Renal cortex interstitium (tissue), 11 donors: Measurements from ENCODE around the gene KRTAP10-11. TPM values are rescaled to one million over a fixed set of nuclear protein-coding genes. Genes with fewer than 3 reads are reported as not detected.
"Not testable (repeated sequence)": the region's sequence is repeated elsewhere in the genome, so short reads cannot be mapped to it uniquely, and the experiment has no call there.

Source experiments
- DNase-seq, 11 donors: peaks; one replicate each; pipeline ENCODE4 v3.0.0-alpha.2; 2013; ENCODE audit warnings: low read depth in 9 of 11, low spot score in 4 of 11; ENCODE audit errors: extremely low read depth in 1 of 11
- polyA plus RNA-seq, 3 donors: library from polyadenylated mRNA; unstranded; fragments of 120-200 nt; gene quantifications; one replicate each; pipeline ENCODE4 v1.2.1, GENCODE V29; 2013; ENCODE audit not compliant: insufficient read length in 3 of 3

KRTAP10-11 gene
- polyA plus RNA-seq, 3 donors, result not detected

- no peak for DNase-seq
Observed at GRCh38 chr21:44613386-44614155, 32.6 kb upstream of the KRTAP10-11 start.

- DNase-seq, result no peak
Observed at GRCh38 chr21:44614161-44614631, 32.0 kb upstream of the KRTAP10-11 start.

GRCh38 chr21:44614961-44615391 lies 31.2 kb upstream of the KRTAP10-11 start:
- no peak for DNase-seq

- DNase-seq, result no peak
Observed at GRCh38 chr21:44615466-44615865, 30.7 kb upstream of the KRTAP10-11 start.

GRCh38 chr21:44615911-44616590 lies 30.2 kb upstream of the KRTAP10-11 start:
- DNase-seq, result no peak

- DNase-seq, result no peak
Observed at GRCh38 chr21:44616591-44616926, 29.7 kb upstream of the KRTAP10-11 start.

- no peak for DNase-seq
Observed at GRCh38 chr21:44617071-44617501, 29.1 kb upstream of the KRTAP10-11 start.

GRCh38 chr21:44618504-44618903 lies 27.7 kb upstream of the KRTAP10-11 start:
- DNase-seq, result no peak

- DNase-seq, result no peak
Observed at GRCh38 chr21:44618909-44619308, 27.3 kb upstream of the KRTAP10-11 start.

- DNase-seq, result no peak
Observed at GRCh38 chr21:44619886-44620285, 26.3 kb upstream of the KRTAP10-11 start.

- DNase-seq, result no peak
Observed at GRCh38 chr21:44623575-44623974, 22.6 kb upstream of the KRTAP10-11 start.

GRCh38 chr21:44625756-44626155 lies 20.5 kb upstream of the KRTAP10-11 start:
- DNase-seq, result no peak

GRCh38 chr21:44626262-44626661 lies 20.0 kb upstream of the KRTAP10-11 start:
- no peak for DNase-seq

GRCh38 chr21:44626673-44627143 lies 19.5 kb upstream of the KRTAP10-11 start, which contains the start of gene KRTAP10-9:
TSS of gene KRTAP10-9 (plus strand) at chr21:44627093. CDS start at chr21:44627172, 79 bp downstream.
- no peak for DNase-seq

GRCh38 chr21:44627181-44627822 lies 18.9 kb upstream of the KRTAP10-11 start:
- not testable (repeated sequence) for DNase-seq

GRCh38 chr21:44627831-44628233 lies 18.4 kb upstream of the KRTAP10-11 start:
- DNase-seq, result not testable (repeated sequence)

GRCh38 chr21:44628707-44629391 lies 17.4 kb upstream of the KRTAP10-11 start:
- DNase-seq, result no peak

GRCh38 chr21:44630440-44630839 lies 15.8 kb upstream of the KRTAP10-11 start:
- no peak for DNase-seq

- no peak for DNase-seq
Observed at GRCh38 chr21:44632067-44632466, 14.1 kb upstream of the KRTAP10-11 start.
